ENCODE measurements around the gene CISH.

The CISH gene

GRCh38 chr3:50639055-50639494, 27.5 kb upstream of the CISH start:
- H3K4me3 ChIP-seq (ENCODE audit: low read depth, low read length), result no peak overlapping the region
- in situ Hi-C loops (cut with HindIII; ENCODE audit: low sequenced_read_pairs), result no loop called here
- DNase-seq (ENCODE audit: low read depth, low spot score), result peak; percentile 69

GRCh38 chr3:50637945-50638344, 26.4 kb upstream of the CISH start:
- in situ Hi-C loops (cut with HindIII; ENCODE audit: low sequenced_read_pairs), result no loop called here
- no peak overlapping the region for H3K4me3 ChIP-seq (ENCODE audit: low read depth, low read length)
- no peak for TF ChIP-seq CTCF (IDR thresholded peaks at IDR 0.05; ENCODE audit: low read depth, low read length)
- DNase-seq (ENCODE audit: low read depth, low spot score), result no peak

More at GRCh38 chr3:50639055-50639494, 27.5 kb upstream of the CISH start:
- TF ChIP-seq CTCF (IDR thresholded peaks at IDR 0.05; ENCODE audit: low read depth, low read length), result no peak

GRCh38 chr3:50637011-50637410, 25.4 kb upstream of the CISH start:
- H3K4me3 ChIP-seq (ENCODE audit: low read depth, low read length), result no peak overlapping the region

GRCh38 chr3:50635066-50635465, 23.5 kb upstream of the CISH start:
- no peak for TF ChIP-seq CTCF (IDR thresholded peaks at IDR 0.05; ENCODE audit: low read depth, low read length)
- H3K4me3 ChIP-seq (ENCODE audit: low read depth, low read length), result no peak overlapping the region
- in situ Hi-C loops (cut with HindIII; ENCODE audit: low sequenced_read_pairs), result no loop called here
- no peak for DNase-seq (ENCODE audit: low read depth, low spot score)

More at GRCh38 chr3:50637011-50637410, 25.4 kb upstream of the CISH start:
- in situ Hi-C loops (cut with HindIII; ENCODE audit: low sequenced_read_pairs), result no loop called here
- TF ChIP-seq CTCF (IDR thresholded peaks at IDR 0.05; ENCODE audit: low read depth, low read length), result no peak
- DNase-seq (ENCODE audit: low read depth, low spot score), result no peak

GRCh38 chr3:50633230-50633790, 21.7 kb upstream of the CISH start:
- no peak for DNase-seq (ENCODE audit: low read depth, low spot score)
- H3K4me3 ChIP-seq (ENCODE audit: low read depth, low read length), result no peak overlapping the region
- in situ Hi-C loops (cut with HindIII; ENCODE audit: low sequenced_read_pairs), result no loop called here
- TF ChIP-seq CTCF (IDR thresholded peaks at IDR 0.05; ENCODE audit: low read depth, low read length), result no peak

- no peak for TF ChIP-seq CTCF (IDR thresholded peaks at IDR 0.05; ENCODE audit: low read depth, low read length)
- H3K4me3 ChIP-seq (ENCODE audit: low read depth, low read length), result no peak overlapping the region
- no peak for DNase-seq (ENCODE audit: low read depth, low spot score)
- in situ Hi-C loops (cut with HindIII; ENCODE audit: low sequenced_read_pairs), result no loop called here
Measured at GRCh38 chr3:50632450-50632849, 20.9 kb upstream of the CISH start.

Data from astrocyte of the spinal cord (primary cell).